GM12891 (cell line): ENCODE results near the gene RHBDD1.
A peak's percentile ranks its signal among the peaks of the same experiment; 100 is the strongest.

ENCODE experiments used
- DNase-seq: peaks from one replicate; pipeline ENCODE4 v3.0.0; 2011; ENCODE audit warnings: low spot score; ENCODE audit not compliant: insufficient read length
- FAIRE-seq: peaks from 2 replicates; lab custom pipeline; 2011; peaks lifted over from hg19 to GRCh38; lab: Jason Lieb, UNC
- PAX5 ChIP-seq: IDR thresholded peaks from 2 replicates; pipeline ENCODE4 v1.6.1; 2011; ENCODE audit warnings: low read length, moderate library complexity, mild to moderate bottlenecking; ENCODE audit not compliant: insufficient read depth, severe bottlenecking
- POLR2A ChIP-seq: IDR thresholded peaks from 2 replicates; pipeline ENCODE4 v1.6.1; 2011; ENCODE audit warnings: low read depth, low read length, control low read depth
- POLR2AphosphoS5 ChIP-seq: IDR thresholded peaks from 2 replicates; pipeline ENCODE4 v1.6.1; 2011; ENCODE audit warnings: low read depth, low read length, control low read depth
- POU2F2 ChIP-seq: IDR thresholded peaks from 2 replicates; pipeline ENCODE4 v1.6.1; 2011; ENCODE audit warnings: low read depth, mild to moderate bottlenecking, control low read depth, low read length, moderate library complexity
- SPI1 ChIP-seq: IDR thresholded peaks from 2 replicates; pipeline ENCODE4 v1.6.1; 2011; ENCODE audit warnings: low read depth, low read length, control low read depth
- TAF1 ChIP-seq: IDR thresholded peaks from 2 replicates; pipeline ENCODE4 v1.6.1; 2011; ENCODE audit warnings: low read depth, low read length, control low read depth

The RHBDD1 gene

GRCh38 chr2:227033471-227034148, 197.8 kb downstream of the RHBDD1 start:
- FAIRE-seq (no peak), DNase-seq (peak; percentile 21)
- TF ChIP-seq PAX5 (no peak), POLR2AphosphoS5 (no peak), TAF1 (no peak), SPI1 (no peak)

- FAIRE-seq (no peak), DNase-seq (no peak)
- no peak for TF ChIP-seq PAX5
- no peak for TF ChIP-seq TAF1
- TF ChIP-seq POLR2AphosphoS5: no peak
- no peak for TF ChIP-seq POLR2A
- no peak for TF ChIP-seq POU2F2
- TF ChIP-seq SPI1: no peak
Observed at GRCh38 chr2:227035711-227036367, 200.0 kb downstream of the RHBDD1 start.

- TF ChIP-seq POLR2A (no peak), POU2F2 (no peak), TAF1 (no peak), PAX5 (no peak), POLR2AphosphoS5 (no peak), SPI1 (no peak)
- no peak for FAIRE-seq
- DNase-seq: no peak
Observed at GRCh38 chr2:227036527-227036926, 200.7 kb downstream of the RHBDD1 start.

- DNase-seq (no peak), FAIRE-seq (no peak)
- no peak for TF ChIP-seq POLR2AphosphoS5
- TF ChIP-seq POLR2A: no peak
- no peak for TF ChIP-seq POU2F2
- no peak for TF ChIP-seq PAX5
- TF ChIP-seq SPI1: no peak
Observed at GRCh38 chr2:227038550-227039189, 202.8 kb downstream of the RHBDD1 start.

GRCh38 chr2:227043981-227044380, 208.1 kb downstream of the RHBDD1 start:
- DNase-seq (no peak), FAIRE-seq (no peak)
- TF ChIP-seq SPI1: no peak
- TF ChIP-seq POLR2AphosphoS5: no peak
- TF ChIP-seq TAF1: no peak
- no peak for TF ChIP-seq POLR2A
- TF ChIP-seq PAX5: no peak
- TF ChIP-seq POU2F2: no peak
